Measurements from ENCODE around the gene ATXN7. TPM values are rescaled to one million over a fixed set of nuclear protein-coding genes. Genes with fewer than 3 reads are reported as not detected.
A peak's percentile ranks its signal among the peaks of the same experiment; 100 is the strongest.

The ATXN7 gene
- total and polyA plus RNA-seq, 10 of the 15 experiments (the other 5 are each of a cell fraction or from before 2014, with no cell fraction given): 0.83 to 24.6 (median 8.5) TPM

DNA sequence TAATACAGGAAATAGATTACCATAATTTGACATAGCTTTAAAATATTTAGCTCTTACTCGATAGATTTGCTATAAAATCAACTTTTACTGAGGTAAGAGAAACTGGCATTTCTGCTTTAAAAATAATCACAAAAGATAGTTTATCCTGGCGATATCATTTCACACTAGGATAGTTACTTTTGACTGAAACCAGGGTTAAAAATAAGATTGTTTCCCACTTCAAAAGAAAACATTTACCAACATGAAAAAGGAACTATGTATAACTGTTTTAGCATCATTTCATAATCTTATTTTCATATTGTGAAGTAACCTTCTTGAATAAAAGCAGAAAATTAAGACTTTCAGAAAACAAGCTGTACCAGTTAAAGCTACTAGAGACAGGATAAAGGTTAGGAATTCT, 144.3 kb downstream of the ATXN7 start:
- POLR2A ChIA-PET: interaction anchor here (0.8 kb wide), 1 partner anchor 15 kb away, joined by 3 read pairs; no protein-coding TSS in a partner anchor
- peak; percentile 19; the same call in 2 of the 3 replicates for ATAC-seq
- no peaks in the 10 kb centered on the region for H3K79me2 ChIP-seq (ENCODE audit: control insufficient read depth, insufficient read depth, low read length)
- 26% methylated on average over 2 of the region's 2 CpGs for WGBS (ENCODE audit: insufficient coverage, insufficient replicate concordance, low lambda C conversion rate, missing lambda C conversion rate)
- CTCF ChIA-PET: interaction anchor here (0.8 to 4.5 kb wide), 14 partner anchors 10 to 659 kb away, joined by 3 to 36 read pairs (median 5); partner anchors contain the start of gene PSMD6
- H2AFZ ChIP-seq (ENCODE audit: control insufficient read depth, low read depth, low read length): no peak overlapping the region
- H3K4me2 ChIP-seq (ENCODE audit: control insufficient read depth, insufficient read depth): 0 out of 2 replicates have a peak overlapping the region, but pooled peaks have one; percentile 18
- SMC1A ChIA-PET (ENCODE audit: uncharacterized antibody, unreplicated experiment): interaction anchor here (0.8 to 2.3 kb wide), 15 partner anchors 9 to 476 kb away, joined by 3 to 11 read pairs (median 5); partner anchors contain the start of gene PSMD6
- DNase-seq (ENCODE audit: low read depth, low spot score): no peak
- in situ Hi-C loops (cut with MboI): no loop called here
- no peak overlapping the region for H3K9ac ChIP-seq (ENCODE audit: control insufficient read depth, insufficient read depth, low read length)
- intact Hi-C loops (cut with micrococcal nuclease; ENCODE audit: unreplicated experiment): no loop called here
- H3K4me3 ChIP-seq: no peak overlapping the region
- TF ChIP-seq ETV6 (conservative IDR thresholded peaks at IDR 0.05 in 1 of 2, IDR thresholded peaks at IDR 0.05 in 1 of 2; ENCODE audit: borderline replicate concordance in 1 of 2, low read depth in 1 of 2): peak in 1 of 2 experiments; percentile 42; a peak in 1 of 4 replicates
- TF ChIP-seq TCF7 (IDR thresholded peaks at IDR 0.05; ENCODE audit: borderline replicate concordance): peak; percentile 59; the same call in 1 of the 2 replicates
- TF ChIP-seq MXI1 (IDR thresholded peaks at IDR 0.05; ENCODE audit: low read depth, low read length): no peak
- TF ChIP-seq MEF2A (IDR thresholded peaks at IDR 0.05; ENCODE audit: insufficient read depth, low read depth, low read length): 0 out of 2 replicates have a peak, but pooled peaks have one; percentile 56
- no peaks in the 10 kb centered on the region for H4K20me1 ChIP-seq (ENCODE audit: control insufficient read depth, insufficient read depth)
- peak overlapping the region; percentile 32; the same call in 1 of the 2 replicates for H3K27ac ChIP-seq (ENCODE audit: control insufficient read depth, insufficient read depth)
- no peak for FAIRE-seq
- H3K27me3 ChIP-seq (replicated peaks in 1 of 2; ENCODE audit: control insufficient read depth in 2 of 2, insufficient read depth in 2 of 2, low read length in 1 of 2): no peaks in the 10 kb centered on the region
- H3K4me1 ChIP-seq (ENCODE audit: control insufficient read depth, insufficient read depth, low read length): peaks cover 6% of the 10 kb centered on the region
- H3K9me3 ChIP-seq (replicated peaks; ENCODE audit: control insufficient read depth, insufficient read depth, low read length): no peaks in the 10 kb centered on the region
- RAD21 ChIA-PET (ENCODE audit: unreplicated experiment): interaction anchor here (0.9 to 2.1 kb wide), 4 partner anchors 13 to 46 kb away, joined by 3 to 7 read pairs (median 4); no protein-coding TSS in a partner anchor
- H3K36me3 ChIP-seq (ENCODE audit: control insufficient read depth in 2 of 2, insufficient read depth in 2 of 2, low read length in 1 of 2): peaks cover 11 to 36% of the 10 kb centered on the region in 2 experiments
- BruUV-seq (replicated peaks): no TSS peak

All from GM12878 (cell line).